ENCODE data around the gene LRRC58.

DNA sequence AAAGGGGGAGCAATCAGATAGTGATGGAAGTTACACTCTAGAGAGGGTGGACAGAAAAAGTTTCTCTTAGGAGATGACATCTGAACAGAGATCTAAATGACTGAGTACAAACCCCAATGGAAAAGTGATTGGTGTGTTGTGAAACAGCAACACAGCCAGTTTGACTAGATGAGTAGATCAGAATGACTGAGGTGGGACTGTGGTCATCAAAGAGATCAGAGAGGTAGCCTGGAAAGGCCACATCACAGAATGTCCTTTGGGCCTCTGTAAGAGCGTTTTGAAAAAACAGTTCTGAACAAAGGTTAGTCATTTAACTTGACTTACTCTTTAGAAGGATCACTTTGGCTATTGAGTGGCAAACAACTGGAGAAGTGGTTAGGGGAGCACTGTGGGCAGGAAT lies 10.6 kb downstream of the LRRC58 start:
- TF ChIP-seq EZH2 (IDR thresholded peaks at IDR 0.05) (no peak), POLR2AphosphoS5 (IDR thresholded peaks at IDR 0.05; ENCODE audit: borderline replicate concordance, low read depth, low read length) (no peak)

Measured in SK-N-MC (cell line).